Adipocyte (in vitro differentiated cells): ENCODE measurements around the gene PPP2R3A.

Experiments used
- DNase-seq: peaks from one replicate; pipeline ENCODE4 v3.0.0-alpha.2; 2015; ENCODE audit warnings: low read depth
- H3K27me3 ChIP-seq: replicated peaks from 2 replicates; pipeline ENCODE4 v1.7.0; 2013; ENCODE audit warnings: mild to moderate bottlenecking, low read length, moderate library complexity; ENCODE audit not compliant: control insufficient read depth, insufficient read depth
- H3K36me3 ChIP-seq: 2 replicates; pipeline ENCODE4 v1.7.0; 2013; ENCODE audit warnings: low read length, mild to moderate bottlenecking, moderate library complexity; ENCODE audit not compliant: control insufficient read depth, insufficient read depth, severe bottlenecking
- H3K4me1 ChIP-seq: 2 replicates; pipeline ENCODE4 v1.7.0; 2013; ENCODE audit warnings: mild to moderate bottlenecking, low read length, moderate library complexity; ENCODE audit not compliant: control insufficient read depth, insufficient read depth
- H3K4me3 ChIP-seq: 2 replicates; pipeline ENCODE4 v1.7.0; 2013; ENCODE audit warnings: mild to moderate bottlenecking, low read length, moderate library complexity
- H3K9ac ChIP-seq: 2 replicates; pipeline ENCODE4 v1.7.0; 2013; ENCODE audit warnings: mild to moderate bottlenecking, low read length, moderate library complexity
- H3K9me3 ChIP-seq: 2 replicates; pipeline ENCODE4 v1.7.0; 2013; ENCODE audit warnings: mild to moderate bottlenecking, low read length, moderate library complexity; ENCODE audit not compliant: control insufficient read depth

Gene PPP2R3A

DNA sequence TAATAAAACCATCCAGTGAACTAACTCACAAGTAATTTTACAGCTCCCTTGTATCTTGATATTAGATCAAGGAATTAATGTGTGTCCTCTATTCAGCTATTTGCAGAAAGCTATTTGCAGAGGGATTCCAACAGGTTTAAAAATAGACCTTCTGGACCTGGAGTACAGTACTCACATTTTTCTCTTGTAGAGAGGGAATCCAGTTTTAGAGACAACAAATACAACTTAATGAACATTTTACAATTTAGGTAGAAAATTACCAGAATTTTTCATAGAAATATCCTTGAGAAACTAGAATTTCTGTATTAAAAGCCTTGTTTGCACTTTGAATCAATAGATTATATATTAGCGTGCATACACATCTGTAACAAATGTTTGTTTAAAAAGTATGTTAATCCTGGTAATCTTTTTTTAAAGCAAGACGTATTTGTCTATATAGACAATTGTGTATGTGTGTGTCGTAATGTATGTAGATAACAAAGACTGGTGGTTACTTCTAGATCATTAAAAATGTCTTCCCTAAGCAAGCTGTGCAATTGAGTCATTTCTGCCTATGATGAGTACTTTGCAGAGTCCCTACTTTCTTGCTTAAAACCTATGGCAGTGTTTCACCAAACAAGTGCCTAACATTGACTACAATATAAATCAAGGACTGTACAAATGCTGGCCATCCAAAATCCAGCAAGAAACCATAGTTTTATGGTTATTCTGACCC, 57.9 kb downstream of the PPP2R3A start:
- no peaks in the 10 kb centered on the region for H3K9me3 ChIP-seq
- peaks cover 8% of the 10 kb centered on the region for H3K36me3 ChIP-seq
- no peaks in the 10 kb centered on the region for H3K27me3 ChIP-seq
- H3K4me1 ChIP-seq, result peaks cover 28% of the 10 kb centered on the region
- H3K4me3 ChIP-seq, result no peak overlapping the region
- no peak overlapping the region for H3K9ac ChIP-seq
- DNase-seq, result no peak

- DNase-seq, result no peak
- no peaks in the 10 kb centered on the region for H3K36me3 ChIP-seq
- no peak overlapping the region for H3K9ac ChIP-seq
- no peaks in the 10 kb centered on the region for H3K4me1 ChIP-seq
- no peaks in the 10 kb centered on the region for H3K27me3 ChIP-seq
- peaks cover 8% of the 10 kb centered on the region for H3K9me3 ChIP-seq
- H3K4me3 ChIP-seq, result no peak overlapping the region
Measured at GRCh38 chr3:136036306-136036705, 70.8 kb downstream of the PPP2R3A start.

DNA sequence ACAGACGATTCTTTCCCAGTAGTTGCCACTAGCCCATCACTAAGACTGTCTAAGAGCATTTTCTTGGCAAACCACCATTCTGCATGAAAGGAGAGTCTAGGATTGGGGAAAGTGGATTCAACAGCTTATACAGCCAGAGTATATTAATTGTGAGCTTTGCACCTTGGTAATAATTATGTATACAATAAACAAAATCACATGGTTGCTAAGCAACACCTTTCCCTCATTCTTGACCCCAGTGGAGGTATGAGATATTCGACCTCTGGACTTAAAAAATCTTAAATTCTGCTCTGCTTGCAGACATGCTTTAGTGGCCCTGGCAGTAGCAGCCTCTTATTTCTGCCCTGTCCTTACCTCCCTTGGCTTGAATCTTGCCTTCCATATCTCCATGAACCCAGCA, 73.1 kb downstream of the PPP2R3A start:
- Histone ChIP-seq H3K9me3 (peaks cover 8% of the 10 kb centered on the region), H3K4me1 (no peaks in the 10 kb centered on the region), H3K36me3 (peaks cover 4% of the 10 kb centered on the region), H3K9ac (no peak overlapping the region), H3K27me3 (no peaks in the 10 kb centered on the region), H3K4me3 (no peak overlapping the region)
- DNase-seq, result no peak

- DNase-seq, result peak; percentile 89
- Histone ChIP-seq H3K4me3 (no peak overlapping the region), H3K36me3 (peaks cover 15% of the 10 kb centered on the region), H3K27me3 (no peaks in the 10 kb centered on the region), H3K4me1 (no peaks in the 10 kb centered on the region), H3K9me3 (no peaks in the 10 kb centered on the region), H3K9ac (no peak overlapping the region)
Measured at GRCh38 chr3:136042608-136043221, 77.2 kb downstream of the PPP2R3A start.

GRCh38 chr3:136044980-136045745, 79.6 kb downstream of the PPP2R3A start:
- Histone ChIP-seq H3K36me3 (peaks cover 28% of the 10 kb centered on the region), H3K9ac (no peak overlapping the region), H3K4me3 (no peak overlapping the region), H3K4me1 (no peaks in the 10 kb centered on the region), H3K9me3 (no peaks in the 10 kb centered on the region), H3K27me3 (no peaks in the 10 kb centered on the region)
- no peak for DNase-seq

- Histone ChIP-seq H3K36me3 (peaks cover 46% of the 10 kb centered on the region), H3K4me3 (no peak overlapping the region), H3K27me3 (no peaks in the 10 kb centered on the region), H3K4me1 (no peaks in the 10 kb centered on the region), H3K9ac (no peak overlapping the region), H3K9me3 (no peaks in the 10 kb centered on the region)
- DNase-seq, result no peak
Measured at GRCh38 chr3:136048068-136048467, 82.5 kb downstream of the PPP2R3A start.

DNA sequence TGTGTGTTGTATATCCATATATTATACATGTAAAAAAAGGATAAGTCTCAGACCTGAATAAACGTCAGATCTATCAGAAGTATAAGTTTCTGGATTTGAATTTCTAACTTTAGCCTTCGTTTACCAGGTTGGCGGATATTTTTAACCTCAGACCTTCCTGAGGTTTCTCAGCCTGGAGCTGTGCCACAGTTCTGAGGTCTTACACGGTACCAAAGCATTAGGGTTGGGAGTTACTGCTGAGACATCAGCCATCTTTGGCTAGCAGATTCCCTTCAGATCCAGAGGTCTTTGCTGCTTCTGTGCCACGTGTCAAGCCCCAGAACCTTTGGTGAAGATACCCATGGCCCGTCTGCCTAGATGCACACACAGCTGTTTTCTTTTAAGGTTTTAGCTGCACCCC, 84.7 kb downstream of the PPP2R3A start:
- H3K4me3 ChIP-seq, result no peak overlapping the region
- no peaks in the 10 kb centered on the region for H3K9me3 ChIP-seq
- no peak overlapping the region for H3K9ac ChIP-seq
- peaks cover 38% of the 10 kb centered on the region for H3K36me3 ChIP-seq
- DNase-seq, result no peak
- H3K4me1 ChIP-seq, result no peaks in the 10 kb centered on the region
- no peaks in the 10 kb centered on the region for H3K27me3 ChIP-seq

DNA sequence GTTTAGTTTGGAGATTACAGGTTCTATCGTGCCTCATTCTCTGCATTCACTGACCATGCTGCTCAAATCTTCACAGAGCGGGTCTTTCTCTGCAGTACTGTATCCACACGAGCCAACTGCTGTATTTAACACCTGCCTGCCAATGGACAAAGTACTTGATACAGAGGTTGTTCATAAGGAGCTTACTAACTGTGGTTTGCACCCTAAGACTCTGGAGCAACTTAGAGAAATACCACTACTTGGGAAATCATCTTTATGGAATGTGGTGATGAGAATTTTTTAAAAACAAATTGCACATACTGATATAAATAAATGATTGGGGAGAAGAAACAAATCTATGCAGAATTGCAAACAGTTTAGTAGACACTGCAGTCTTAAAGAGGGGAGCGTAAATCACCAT, 90.0 kb downstream of the PPP2R3A start:
- H3K4me1 ChIP-seq, result peaks cover 5% of the 10 kb centered on the region
- H3K9me3 ChIP-seq, result no peaks in the 10 kb centered on the region
- H3K36me3 ChIP-seq, result peaks cover 30% of the 10 kb centered on the region
- no peak overlapping the region for H3K9ac ChIP-seq
- H3K27me3 ChIP-seq, result no peaks in the 10 kb centered on the region
- H3K4me3 ChIP-seq, result no peak overlapping the region
- DNase-seq, result no peak

GRCh38 chr3:136067211-136067610, 101.7 kb downstream of the PPP2R3A start:
- DNase-seq, result no peak

GRCh38 chr3:136068708-136069107, 103.2 kb downstream of the PPP2R3A start:
- Histone ChIP-seq H3K9me3 (no peaks in the 10 kb centered on the region), H3K4me3 (no peak overlapping the region), H3K36me3 (no peaks in the 10 kb centered on the region), H3K9ac (no peak overlapping the region), H3K4me1 (peaks cover 25% of the 10 kb centered on the region), H3K27me3 (no peaks in the 10 kb centered on the region)
- peak; percentile 36 for DNase-seq

More at GRCh38 chr3:136067211-136067610, 101.7 kb downstream of the PPP2R3A start:
- Histone ChIP-seq H3K27me3 (no peaks in the 10 kb centered on the region), H3K9ac (no peak overlapping the region), H3K9me3 (no peaks in the 10 kb centered on the region), H3K36me3 (no peaks in the 10 kb centered on the region), H3K4me3 (no peak overlapping the region), H3K4me1 (peaks cover 24% of the 10 kb centered on the region)

- H3K9ac ChIP-seq, result no peak overlapping the region
- no peaks in the 10 kb centered on the region for H3K9me3 ChIP-seq
- peak; percentile 28 for DNase-seq
- no peak overlapping the region for H3K4me3 ChIP-seq
- peaks cover 35% of the 10 kb centered on the region for H3K4me1 ChIP-seq
- H3K36me3 ChIP-seq, result no peaks in the 10 kb centered on the region
- H3K27me3 ChIP-seq, result no peaks in the 10 kb centered on the region
Measured at GRCh38 chr3:136069933-136070332, 104.4 kb downstream of the PPP2R3A start.
